H1 (cell line): ENCODE data around the gene SYNJ2. TPM values are rescaled to one million over a fixed set of nuclear protein-coding genes. Genes with fewer than 3 reads are reported as not detected.

ENCODE experiments used
- CTCF ChIA-PET: fragments of 300-600 bp; sonication (Branson Sonifier 250); formaldehyde crosslinking; loops from one replicate; lab custom pipeline; 2021; ENCODE audit not compliant: partially characterized antibody; lab: Charles Lee
- POLR2A ChIA-PET: fragments of 300-600 bp; sonication (Branson Sonifier 250); formaldehyde crosslinking; loops from one replicate; lab custom pipeline; 2021; ENCODE audit warnings: inconsistent platforms; ENCODE audit not compliant: partially characterized antibody; lab: Charles Lee
- DNase-seq, 2 experiments: peaks; one replicate each; pipeline versions ENCODE4 v3.0.0 to v3.0.0-alpha.2; 2010 to 2022; ENCODE audit warnings: low spot score in 2 of 2, low read depth in 1 of 2, mixed read lengths in 1 of 2
- FAIRE-seq: peaks from 2 replicates; lab custom pipeline; 2011; peaks lifted over from hg19 to GRCh38; lab: Jason Lieb, UNC
- H2AFZ ChIP-seq: 2 replicates; pipeline ENCODE4 v1.8.1; 2012; ENCODE audit warnings: low read length, inconsistent platforms
- H2AK5ac ChIP-seq: 2 replicates; pipeline ENCODE4 v1.6.1; 2013; ENCODE audit warnings: low read depth, low read length
- H2BK120ac ChIP-seq: replicated peaks from 2 replicates; pipeline ENCODE3; 2013; ENCODE audit warnings: low read depth, low read length, inconsistent platforms
- H2BK12ac ChIP-seq: 2 replicates; pipeline ENCODE4 v1.6.1; 2013; ENCODE audit warnings: low read depth, low read length
- H2BK15ac ChIP-seq: 2 replicates; pipeline ENCODE4 v1.6.1; 2013; ENCODE audit warnings: low read length
- H2BK20ac ChIP-seq: 2 replicates; pipeline ENCODE4 v1.6.1; 2013; ENCODE audit warnings: low read length
- H2BK5ac ChIP-seq: 2 replicates; pipeline ENCODE4 v1.6.1; 2013; ENCODE audit warnings: low read depth, low read length
- H3K14ac ChIP-seq: 2 replicates; pipeline ENCODE4 v1.6.1; 2013; ENCODE audit warnings: inconsistent platforms; ENCODE audit not compliant: insufficient read length
- H3K18ac ChIP-seq: 2 replicates; pipeline ENCODE4 v1.6.1; 2013; ENCODE audit warnings: low read length; ENCODE audit errors: extremely low read depth
- H3K23ac ChIP-seq: 2 replicates; pipeline ENCODE4 v1.6.1; 2013; ENCODE audit warnings: inconsistent platforms; ENCODE audit not compliant: insufficient read length
- H3K23me2 ChIP-seq: 2 replicates; pipeline ENCODE4 v1.6.1; 2013; ENCODE audit warnings: low read depth, low read length
- H3K27ac ChIP-seq: 2 replicates; pipeline ENCODE4 v1.6.1; 2011; ENCODE audit warnings: low read depth, low read length, inconsistent platforms
- H3K27me3 ChIP-seq, 4 experiments: replicated peaks in 1 of 4; 1 replicate in 1 of 4; 2 replicates in 3 of 4; pipeline versions ENCODE4 v1.6.1 to v1.8.1; 2011 to 2013; ENCODE audit warnings: low read length in 3 of 4, mild to moderate bottlenecking in 3 of 4, inconsistent platforms in 2 of 4, mixed read lengths in 2 of 4, moderate library complexity in 1 of 4; ENCODE audit not compliant: control insufficient read depth in 3 of 4, insufficient read depth in 3 of 4; ENCODE audit errors: extremely low read depth in 1 of 4
- H3K36me3 ChIP-seq, 4 experiments: 2 replicates each; pipeline versions ENCODE4 v1.6.1 to v1.8.1; 2011 to 2013; ENCODE audit warnings: mild to moderate bottlenecking in 4 of 4, low read length in 3 of 4, moderate library complexity in 2 of 4, control low read depth in 1 of 4, inconsistent platforms in 1 of 4; ENCODE audit not compliant: insufficient read depth in 4 of 4, control insufficient read depth in 2 of 4
- H3K4ac ChIP-seq: replicated peaks from 2 replicates; pipeline ENCODE3; 2013; ENCODE audit warnings: low read length, low read depth, mixed read lengths, inconsistent platforms; ENCODE audit not compliant: insufficient read length
- H3K4me1 ChIP-seq, 4 experiments: replicated peaks in 1 of 4; 1 replicate in 1 of 4; 2 replicates in 3 of 4; pipeline versions ENCODE4 v1.6.1 to v1.8.1; 2011 to 2013; ENCODE audit warnings: low read length in 3 of 4, inconsistent platforms in 2 of 4, mixed read lengths in 1 of 4; ENCODE audit not compliant: insufficient read depth in 4 of 4, control insufficient read depth in 3 of 4
- H3K4me2 ChIP-seq, 2 experiments: 2 replicates each; pipeline versions ENCODE4 v1.6.1 to v1.8.1; 2011 to 2013; ENCODE audit warnings: low read depth in 2 of 2, low read length in 2 of 2, control low read depth in 1 of 2, inconsistent platforms in 1 of 2, mild to moderate bottlenecking in 1 of 2; ENCODE audit not compliant: insufficient read depth in 1 of 2
- H3K4me3 ChIP-seq, 4 experiments: fragments of 200-600, 300-600 bp in 1 of 4; sonication (generic), shearing (Covaris generic), sonication (Bioruptor Twin) in 1 of 4; 2 replicates each; pipeline versions ENCODE4 v1.5.1 to v1.8.1; 2011 to 2016; ENCODE audit warnings: low read length in 4 of 4, low read depth in 3 of 4, control low read depth in 2 of 4, inconsistent platforms in 2 of 4, mild to moderate bottlenecking in 2 of 4, mixed read lengths in 1 of 4, moderate library complexity in 1 of 4; ENCODE audit not compliant: insufficient read depth in 2 of 4; ENCODE audit errors: extremely low read depth in 1 of 4
- H3K56ac ChIP-seq: replicated peaks from 2 replicates; pipeline ENCODE3; 2013; ENCODE audit warnings: low read depth, mild to moderate bottlenecking, mixed read lengths, low read length, inconsistent platforms; ENCODE audit not compliant: insufficient read length
- H3K79me1 ChIP-seq: 2 replicates; pipeline ENCODE4 v1.6.1; 2013; ENCODE audit warnings: low read depth, low read length, control low read depth
- H3K79me2 ChIP-seq, 2 experiments: 2 replicates each; pipeline versions ENCODE4 v1.6.1 to v1.8.1; 2012 to 2013; ENCODE audit warnings: low read length in 2 of 2, mild to moderate bottlenecking in 2 of 2, inconsistent platforms in 1 of 2; ENCODE audit not compliant: insufficient read depth in 2 of 2, control insufficient read depth in 1 of 2
- H3K9ac ChIP-seq, 4 experiments: replicated peaks in 1 of 4; 1 replicate in 1 of 4; 2 replicates in 3 of 4; pipeline versions ENCODE4 v1.6.1 to v1.8.1; 2011 to 2013; ENCODE audit warnings: low read depth in 3 of 4, low read length in 3 of 4, control low read depth in 2 of 4, mild to moderate bottlenecking in 2 of 4, moderate library complexity in 2 of 4, inconsistent platforms in 1 of 4; ENCODE audit errors: extremely low read depth in 1 of 4
- H3K9me3 ChIP-seq, 2 experiments: 2 replicates each; pipeline versions ENCODE4 v1.6.1 to v1.8.1; 2012 to 2013; ENCODE audit warnings: mild to moderate bottlenecking in 2 of 2, moderate library complexity in 2 of 2, control low read depth in 1 of 2, inconsistent platforms in 1 of 2, low read depth in 1 of 2, low read length in 1 of 2, mixed read lengths in 1 of 2; ENCODE audit not compliant: insufficient read depth in 2 of 2
- H4K20me1 ChIP-seq, 2 experiments: replicated peaks in 1 of 2; 2 replicates each; pipeline versions ENCODE3 to v1.8.1; 2011 to 2013; ENCODE audit warnings: inconsistent platforms in 2 of 2, low read length in 2 of 2, mild to moderate bottlenecking in 1 of 2; ENCODE audit not compliant: insufficient read depth in 2 of 2, control insufficient read depth in 1 of 2
- H4K5ac ChIP-seq: 2 replicates; pipeline ENCODE4 v1.6.1; 2013; ENCODE audit warnings: low read length, low read depth, mixed read lengths, inconsistent platforms; ENCODE audit not compliant: insufficient read length
- H4K8ac ChIP-seq: 2 replicates; pipeline ENCODE4 v1.8.0; 2013; ENCODE audit warnings: mild to moderate bottlenecking, moderate library complexity, low read length, inconsistent platforms; ENCODE audit not compliant: insufficient read depth; ENCODE audit errors: extremely low read depth
- H4K91ac ChIP-seq: replicated peaks from 2 replicates; pipeline ENCODE3; 2013; ENCODE audit warnings: low read length, mixed read lengths, inconsistent platforms; ENCODE audit not compliant: insufficient read length
- ASH2L ChIP-seq: fragments of 200-600, 300-600 bp; sonication (generic); IDR thresholded peaks from one replicate; pipeline ENCODE4 v1.7.1; 2017; ENCODE audit warnings: low read length
- BACH1 ChIP-seq: IDR thresholded peaks from 2 replicates; pipeline ENCODE4 v1.6.1; 2012; ENCODE audit warnings: low read length, improper control_type of control experiment
- CBX5 ChIP-seq: fragments of 300-800, 300-1000 bp; sonication (generic); IDR thresholded peaks from 2 replicates; pipeline ENCODE4 v1.7.1; 2016; ENCODE audit warnings: antibody characterized with exemption, low read length, low read depth
- CBX8 ChIP-seq: fragments of 300-800, 300-1000 bp; sonication (generic); IDR thresholded peaks from 2 replicates; pipeline ENCODE4 v1.7.1; 2016; ENCODE audit warnings: low read depth, low read length, borderline replicate concordance
- CEBPB ChIP-seq: IDR thresholded peaks from 2 replicates; pipeline ENCODE4 v1.6.1; 2012; ENCODE audit warnings: low read depth, low read length
- EP300 ChIP-seq, 2 experiments: IDR thresholded peaks; 1 replicate in 1 of 2; 2 replicates in 1 of 2; pipeline ENCODE4 v1.6.1; 2011 to 2012; ENCODE audit warnings: low read depth in 2 of 2, low read length in 2 of 2, mild to moderate bottlenecking in 2 of 2, borderline replicate concordance in 1 of 2, inconsistent platforms in 1 of 2, moderate library complexity in 1 of 2
- EZH2 ChIP-seq: fragments of 200-600 bp; sonication (generic); IDR thresholded peaks from 2 replicates; pipeline ENCODE4 v1.7.1; 2012; ENCODE audit warnings: low read depth, mild to moderate bottlenecking, moderate library complexity, low read length, inconsistent platforms; ENCODE audit not compliant: severe bottlenecking
- HDAC6 ChIP-seq: IDR thresholded peaks from one replicate; pipeline ENCODE4 v1.7.1; 2012; ENCODE audit warnings: low read depth, mild to moderate bottlenecking, inconsistent platforms, low read length, moderate library complexity
- PHF8 ChIP-seq: fragments of 200-600 bp; sonication (generic); conservative IDR thresholded peaks from 2 replicates; pipeline ENCODE4 v1.7.1; 2012; ENCODE audit warnings: low read depth, mild to moderate bottlenecking, inconsistent platforms, low read length, moderate library complexity
- POLR2AphosphoS5 ChIP-seq: IDR thresholded peaks from 2 replicates; pipeline ENCODE4 v1.6.1; 2011; ENCODE audit warnings: low read depth, low read length
- RBBP5 ChIP-seq: IDR thresholded peaks from 2 replicates; pipeline ENCODE4 v1.7.1; 2012; ENCODE audit warnings: low read depth, mild to moderate bottlenecking, inconsistent platforms, low read length, moderate library complexity, borderline replicate concordance
- RXRA ChIP-seq: IDR thresholded peaks from 2 replicates; pipeline ENCODE4 v1.6.1; 2011; ENCODE audit warnings: low read depth, mild to moderate bottlenecking, low read length, moderate library complexity; ENCODE audit not compliant: insufficient read depth
- WGBS, 2 experiments: shearing (Covaris generic) in 1 of 2; methylation state at CpG; one replicate each; pipeline versions ENCODE4 v1.1.6 to v1.1.7; 2013 to 2015; ENCODE audit warnings: low lambda C conversion rate in 2 of 2, mixed read lengths in 2 of 2, inconsistent platforms in 1 of 2, low coverage in 1 of 2, missing lambda C conversion rate in 1 of 2; ENCODE audit not compliant: insufficient replicate concordance in 2 of 2, insufficient coverage in 1 of 2, insufficient read length in 1 of 2; ENCODE audit errors: extremely low coverage in 1 of 2, missing lambda C conversion rate in 1 of 2; 5-methylcytosine and 5-hydroxymethylcytosine counted together
- polyA plus RNA-seq, 7 experiments: library from polyadenylated mRNA; depleted of rRNA in 3 of 7; stranded (reverse) in 5 of 7; unstranded in 2 of 7; fragments of >200 nt in 5 of 7; fragments of 200-250 nt in 2 of 7; gene quantifications; 1 replicate in 5 of 7; 2 replicates in 1 of 7; 4 replicates in 1 of 7; pipeline versions ENCODE4 v1.2.1 to v1.2.3, GENCODE V29; 2011 to 2013; ENCODE audit warnings: missing spikeins in 2 of 7, mixed read lengths in 2 of 7
- total RNA-seq: library from RNA; stranded (reverse); fragmentation: NEBNext Ultra II Directional; extraction: Animal tissue kit (Norgen Biotek cat#: 25700); gene quantifications from 2 replicates; pipeline ENCODE4 v1.2.1, GENCODE V29; 2021
- TF ChIP-seq, protein P1 (sequence below): IDR thresholded peaks from 2 replicates; pipeline ENCODE4 v1.6.1; 2012; ENCODE audit warnings: inconsistent platforms

Gene SYNJ2
- total and polyA plus RNA-seq, 2 of the 8 experiments (the other 6 are each of a cell fraction or from before 2014, with no cell fraction given): 3.7 to 13.9 TPM

DNA sequence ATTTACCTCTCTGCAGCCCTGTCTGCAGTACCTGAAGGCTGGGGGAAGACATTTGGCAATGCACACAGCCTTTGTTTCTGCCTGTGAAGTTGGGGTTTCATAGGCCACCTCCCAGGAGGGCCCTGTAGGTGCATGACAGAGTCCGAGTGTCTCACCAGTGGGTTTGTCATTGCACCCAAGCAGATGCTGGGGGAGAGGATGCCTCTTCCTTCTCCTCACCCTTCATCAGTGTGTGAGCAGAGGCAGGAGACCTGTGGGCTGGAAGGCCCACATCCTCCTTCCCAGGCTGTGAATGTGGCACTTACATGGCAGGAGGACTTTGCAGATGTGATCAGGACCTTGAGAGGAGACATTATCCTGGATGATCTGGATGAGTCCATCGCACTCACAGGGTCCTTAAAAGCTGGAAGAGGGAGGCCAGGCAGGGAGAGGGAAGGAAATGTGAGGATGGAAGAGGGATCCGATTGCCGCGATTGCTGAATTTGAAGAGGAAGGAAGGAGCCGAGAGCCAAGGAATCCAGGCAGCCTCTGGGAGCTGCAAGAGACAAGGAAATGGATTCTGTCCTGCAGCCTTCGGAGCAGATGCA is 30.4 kb downstream of the SYNJ2 start:
- POLR2A ChIA-PET: interaction anchor here (0.8 to 1.9 kb wide), 2 partner anchors 10 to 13 kb away, joined by 3 to 7 read pairs; no protein-coding TSS in a partner anchor
- Histone ChIP-seq H3K79me2 (no peaks in the 10 kb centered on the region), H3K27ac (no peak overlapping the region), H3K79me1 (peaks cover 4% of the 10 kb centered on the region), H2BK12ac (no peak overlapping the region), H2BK20ac (no peak overlapping the region), H3K4me1 (peaks cover 0 to 2% (median 0%) of the 10 kb centered on the region in 4 experiments; a peak in 2 of 7 replicates), H2BK5ac (no peak overlapping the region), H3K9me3 (no peaks in the 10 kb centered on the region), H3K23ac (no peak overlapping the region), H4K8ac (no peak overlapping the region; the same call in 1 of the 2 replicates), H3K14ac (no peak overlapping the region), H4K20me1 (no peaks in the 10 kb centered on the region), H3K27me3 (no peaks in the 10 kb centered on the region), H2BK120ac (no peak overlapping the region), H3K36me3 (no peaks in the 10 kb centered on the region), H3K4ac (no peak overlapping the region), H3K9ac (no peak overlapping the region), H3K4me3 (no peak overlapping the region), H2AFZ (no peak overlapping the region), H4K5ac (no peak overlapping the region), H3K18ac (no peak overlapping the region), H2BK15ac (no peak overlapping the region), H3K56ac (no peak overlapping the region), H3K23me2 (no peaks in the 10 kb centered on the region), H3K4me2 (no peak overlapping the region), H4K91ac (no peak overlapping the region), H2AK5ac (no peak overlapping the region)
- CTCF ChIA-PET: interaction anchor here (1.2 to 3.0 kb wide), 3 partner anchors 13 to 14 kb away, joined by 4 to 7 read pairs (median 6); no protein-coding TSS in a partner anchor
- FAIRE-seq (no peak), DNase-seq (no peak)
- WGBS, 2 experiments: 93% methylated on average over 7 of the region's 7 CpGs; no CpG with 5 or more reads in 1 of the 2 experiments
- TF ChIP-seq POLR2AphosphoS5 (no peak), EZH2 (no peak), RBBP5 (no peak), RXRA (no peak), EP300 (IDR thresholded peaks at IDR 0.05; ENCODE audit: borderline replicate concordance in 1 of 2, low read depth in 2 of 2, low read length in 2 of 2) (no peak), BACH1 (no peak), CEBPB (no peak), PHF8 (no peak), CBX8 (no peak), CBX5 (no peak), HDAC6 (no peak), ASH2L (no peak)
- TF ChIP-seq, protein P1, sequence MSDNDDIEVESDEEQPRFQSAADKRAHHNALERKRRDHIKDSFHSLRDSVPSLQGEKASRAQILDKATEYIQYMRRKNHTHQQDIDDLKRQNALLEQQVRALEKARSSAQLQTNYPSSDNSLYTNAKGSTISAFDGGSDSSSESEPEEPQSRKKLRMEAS: no peak
